C4-2B (cell line): ENCODE results near the gene MSGN1.

Experiments used
- ZFX ChIP-seq: fragments of 450-650 bp; IDR thresholded peaks from 2 replicates; pipeline ENCODE4 v1.6.1; 2017
- TF ChIP-seq, protein P1 (sequence below): fragments of 450-650 bp; conservative IDR thresholded peaks from 2 replicates; pipeline ENCODE4 v1.5.1; 2017; ENCODE audit warnings: mild to moderate bottlenecking

DNA sequence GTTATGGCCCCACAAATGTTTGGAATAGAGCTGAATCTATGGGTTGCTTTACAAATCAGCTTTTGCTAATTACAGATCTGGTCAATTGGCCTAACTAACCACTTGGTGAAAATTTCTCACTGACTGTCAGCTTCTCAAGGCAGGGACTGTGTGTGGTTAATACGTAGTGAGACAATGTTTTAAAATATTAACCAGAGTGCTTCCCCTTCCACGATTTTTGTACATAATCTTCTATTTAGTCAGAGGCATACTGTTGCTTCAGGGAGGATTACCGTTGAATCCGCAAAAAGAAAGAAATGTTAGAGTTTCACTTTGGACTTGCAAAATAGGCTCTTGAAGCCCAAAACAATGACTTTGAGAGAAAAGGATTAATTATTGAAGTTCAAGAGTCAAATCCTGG is 47.3 kb downstream of the MSGN1 start:
- TF ChIP-seq, protein P1, sequence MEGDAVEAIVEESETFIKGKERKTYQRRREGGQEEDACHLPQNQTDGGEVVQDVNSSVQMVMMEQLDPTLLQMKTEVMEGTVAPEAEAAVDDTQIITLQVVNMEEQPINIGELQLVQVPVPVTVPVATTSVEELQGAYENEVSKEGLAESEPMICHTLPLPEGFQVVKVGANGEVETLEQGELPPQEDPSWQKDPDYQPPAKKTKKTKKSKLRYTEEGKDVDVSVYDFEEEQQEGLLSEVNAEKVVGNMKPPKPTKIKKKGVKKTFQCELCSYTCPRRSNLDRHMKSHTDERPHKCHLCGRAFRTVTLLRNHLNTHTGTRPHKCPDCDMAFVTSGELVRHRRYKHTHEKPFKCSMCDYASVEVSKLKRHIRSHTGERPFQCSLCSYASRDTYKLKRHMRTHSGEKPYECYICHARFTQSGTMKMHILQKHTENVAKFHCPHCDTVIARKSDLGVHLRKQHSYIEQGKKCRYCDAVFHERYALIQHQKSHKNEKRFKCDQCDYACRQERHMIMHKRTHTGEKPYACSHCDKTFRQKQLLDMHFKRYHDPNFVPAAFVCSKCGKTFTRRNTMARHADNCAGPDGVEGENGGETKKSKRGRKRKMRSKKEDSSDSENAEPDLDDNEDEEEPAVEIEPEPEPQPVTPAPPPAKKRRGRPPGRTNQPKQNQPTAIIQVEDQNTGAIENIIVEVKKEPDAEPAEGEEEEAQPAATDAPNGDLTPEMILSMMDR = no peak
- TF ChIP-seq ZFX = no peak
